Dedifferentiated amniotic fluid mesenchymal stem cell (primary cell): ENCODE results near the gene C21orf58.

Source experiments
- DNase-seq: peaks from one replicate; pipeline ENCODE4 v3.0.0-alpha.2; 2016; ENCODE audit errors: extremely low spot score

C21orf58 gene

GRCh38 chr21:46256501-46256994, 67.1 kb downstream of the C21orf58 start:
- no peak for DNase-seq

- no peak for DNase-seq
Observed at GRCh38 chr21:46255758-46256337, 67.8 kb downstream of the C21orf58 start.

GRCh38 chr21:46255166-46255565, 68.5 kb downstream of the C21orf58 start:
- DNase-seq = no peak

- no peak for DNase-seq
Observed at GRCh38 chr21:46254208-46254975, 69.3 kb downstream of the C21orf58 start.

GRCh38 chr21:46253610-46254124, 70.0 kb downstream of the C21orf58 start:
- DNase-seq = no peak

GRCh38 chr21:46252840-46253239, 70.8 kb downstream of the C21orf58 start:
- no peak for DNase-seq
